Esophagus muscularis mucosa (tissue), 2 donors: Measurements from ENCODE around the gene CCDC77.

Experiments
- EP300 ChIP-seq: sonication (generic); formaldehyde crosslinking; IDR thresholded peaks from one replicate; pipeline ENCODE4 v1.6.1; 2017; ENCODE audit warnings: antibody characterized with exemption
- POLR2A ChIP-seq: fragments of 450-650 bp; IDR thresholded peaks from one replicate; pipeline ENCODE4 v1.6.1; 2017; ENCODE audit warnings: antibody characterized with exemption, moderate library complexity, mild to moderate bottlenecking, low read depth

- TF ChIP-seq EP300, result no peak
- TF ChIP-seq POLR2A, result no peak
Observed at GRCh38 chr12:366820-367219, 34.6 kb upstream of the CCDC77 start.
